H1 (cell line): ENCODE measurements around the gene SEMA5B. TPM values are rescaled to one million over a fixed set of nuclear protein-coding genes. Genes with fewer than 3 reads are reported as not detected.
A peak's percentile ranks its signal among the peaks of the same experiment; 100 is the strongest.

Experiments used
- CTCF ChIA-PET: fragments of 300-600 bp; sonication (Branson Sonifier 250); formaldehyde crosslinking; loops from one replicate; lab custom pipeline; 2021; ENCODE audit not compliant: partially characterized antibody; lab: Charles Lee
- POLR2A ChIA-PET: fragments of 300-600 bp; sonication (Branson Sonifier 250); formaldehyde crosslinking; loops from one replicate; lab custom pipeline; 2021; ENCODE audit warnings: inconsistent platforms; ENCODE audit not compliant: partially characterized antibody; lab: Charles Lee
- DNase-seq, 2 experiments: peaks; one replicate each; pipeline versions ENCODE4 v3.0.0 to v3.0.0-alpha.2; 2010 to 2022; ENCODE audit warnings: low spot score in 2 of 2, low read depth in 1 of 2, mixed read lengths in 1 of 2
- FAIRE-seq: peaks from 2 replicates; lab custom pipeline; 2011; peaks lifted over from hg19 to GRCh38; lab: Jason Lieb, UNC
- H2AFZ ChIP-seq: 2 replicates; pipeline ENCODE4 v1.8.1; 2012; ENCODE audit warnings: low read length, inconsistent platforms
- H2AK5ac ChIP-seq: 2 replicates; pipeline ENCODE4 v1.6.1; 2013; ENCODE audit warnings: low read depth, low read length
- H2BK120ac ChIP-seq: replicated peaks from 2 replicates; pipeline ENCODE3; 2013; ENCODE audit warnings: low read depth, low read length, inconsistent platforms
- H2BK12ac ChIP-seq: 2 replicates; pipeline ENCODE4 v1.6.1; 2013; ENCODE audit warnings: low read depth, low read length
- H2BK15ac ChIP-seq: 2 replicates; pipeline ENCODE4 v1.6.1; 2013; ENCODE audit warnings: low read length
- H2BK20ac ChIP-seq: 2 replicates; pipeline ENCODE4 v1.6.1; 2013; ENCODE audit warnings: low read length
- H2BK5ac ChIP-seq: 2 replicates; pipeline ENCODE4 v1.6.1; 2013; ENCODE audit warnings: low read depth, low read length
- H3K14ac ChIP-seq: 2 replicates; pipeline ENCODE4 v1.6.1; 2013; ENCODE audit warnings: inconsistent platforms; ENCODE audit not compliant: insufficient read length
- H3K18ac ChIP-seq: 2 replicates; pipeline ENCODE4 v1.6.1; 2013; ENCODE audit warnings: low read length; ENCODE audit errors: extremely low read depth
- H3K23ac ChIP-seq: 2 replicates; pipeline ENCODE4 v1.6.1; 2013; ENCODE audit warnings: inconsistent platforms; ENCODE audit not compliant: insufficient read length
- H3K23me2 ChIP-seq: 2 replicates; pipeline ENCODE4 v1.6.1; 2013; ENCODE audit warnings: low read depth, low read length
- H3K27ac ChIP-seq: 2 replicates; pipeline ENCODE4 v1.6.1; 2011; ENCODE audit warnings: low read depth, low read length, inconsistent platforms
- H3K27me3 ChIP-seq, 4 experiments: replicated peaks in 1 of 4; 1 replicate in 1 of 4; 2 replicates in 3 of 4; pipeline versions ENCODE4 v1.6.1 to v1.8.1; 2011 to 2013; ENCODE audit warnings: low read length in 3 of 4, mild to moderate bottlenecking in 3 of 4, inconsistent platforms in 2 of 4, mixed read lengths in 2 of 4, moderate library complexity in 1 of 4; ENCODE audit not compliant: control insufficient read depth in 3 of 4, insufficient read depth in 3 of 4; ENCODE audit errors: extremely low read depth in 1 of 4
- H3K36me3 ChIP-seq, 4 experiments: 2 replicates each; pipeline versions ENCODE4 v1.6.1 to v1.8.1; 2011 to 2013; ENCODE audit warnings: mild to moderate bottlenecking in 4 of 4, low read length in 3 of 4, moderate library complexity in 2 of 4, control low read depth in 1 of 4, inconsistent platforms in 1 of 4; ENCODE audit not compliant: insufficient read depth in 4 of 4, control insufficient read depth in 2 of 4
- H3K4ac ChIP-seq: replicated peaks from 2 replicates; pipeline ENCODE3; 2013; ENCODE audit warnings: low read length, low read depth, mixed read lengths, inconsistent platforms; ENCODE audit not compliant: insufficient read length
- H3K4me1 ChIP-seq, 4 experiments: replicated peaks in 1 of 4; 1 replicate in 1 of 4; 2 replicates in 3 of 4; pipeline versions ENCODE4 v1.6.1 to v1.8.1; 2011 to 2013; ENCODE audit warnings: low read length in 3 of 4, inconsistent platforms in 2 of 4, mixed read lengths in 1 of 4; ENCODE audit not compliant: insufficient read depth in 4 of 4, control insufficient read depth in 3 of 4
- H3K4me2 ChIP-seq, 2 experiments: 2 replicates each; pipeline versions ENCODE4 v1.6.1 to v1.8.1; 2011 to 2013; ENCODE audit warnings: low read depth in 2 of 2, low read length in 2 of 2, control low read depth in 1 of 2, inconsistent platforms in 1 of 2, mild to moderate bottlenecking in 1 of 2; ENCODE audit not compliant: insufficient read depth in 1 of 2
- H3K4me3 ChIP-seq, 4 experiments: fragments of 200-600, 300-600 bp in 1 of 4; sonication (generic), shearing (Covaris generic), sonication (Bioruptor Twin) in 1 of 4; 2 replicates each; pipeline versions ENCODE4 v1.5.1 to v1.8.1; 2011 to 2016; ENCODE audit warnings: low read length in 4 of 4, low read depth in 3 of 4, control low read depth in 2 of 4, inconsistent platforms in 2 of 4, mild to moderate bottlenecking in 2 of 4, mixed read lengths in 1 of 4, moderate library complexity in 1 of 4; ENCODE audit not compliant: insufficient read depth in 2 of 4; ENCODE audit errors: extremely low read depth in 1 of 4
- H3K56ac ChIP-seq: replicated peaks from 2 replicates; pipeline ENCODE3; 2013; ENCODE audit warnings: low read depth, mild to moderate bottlenecking, mixed read lengths, low read length, inconsistent platforms; ENCODE audit not compliant: insufficient read length
- H3K79me1 ChIP-seq: 2 replicates; pipeline ENCODE4 v1.6.1; 2013; ENCODE audit warnings: low read depth, low read length, control low read depth
- H3K79me2 ChIP-seq, 2 experiments: 2 replicates each; pipeline versions ENCODE4 v1.6.1 to v1.8.1; 2012 to 2013; ENCODE audit warnings: low read length in 2 of 2, mild to moderate bottlenecking in 2 of 2, inconsistent platforms in 1 of 2; ENCODE audit not compliant: insufficient read depth in 2 of 2, control insufficient read depth in 1 of 2
- H3K9ac ChIP-seq, 4 experiments: replicated peaks in 1 of 4; 1 replicate in 1 of 4; 2 replicates in 3 of 4; pipeline versions ENCODE4 v1.6.1 to v1.8.1; 2011 to 2013; ENCODE audit warnings: low read depth in 3 of 4, low read length in 3 of 4, control low read depth in 2 of 4, mild to moderate bottlenecking in 2 of 4, moderate library complexity in 2 of 4, inconsistent platforms in 1 of 4; ENCODE audit errors: extremely low read depth in 1 of 4
- H3K9me3 ChIP-seq, 2 experiments: 2 replicates each; pipeline versions ENCODE4 v1.6.1 to v1.8.1; 2012 to 2013; ENCODE audit warnings: mild to moderate bottlenecking in 2 of 2, moderate library complexity in 2 of 2, control low read depth in 1 of 2, inconsistent platforms in 1 of 2, low read depth in 1 of 2, low read length in 1 of 2, mixed read lengths in 1 of 2; ENCODE audit not compliant: insufficient read depth in 2 of 2
- H4K20me1 ChIP-seq, 2 experiments: replicated peaks in 1 of 2; 2 replicates each; pipeline versions ENCODE3 to v1.8.1; 2011 to 2013; ENCODE audit warnings: inconsistent platforms in 2 of 2, low read length in 2 of 2, mild to moderate bottlenecking in 1 of 2; ENCODE audit not compliant: insufficient read depth in 2 of 2, control insufficient read depth in 1 of 2
- H4K5ac ChIP-seq: 2 replicates; pipeline ENCODE4 v1.6.1; 2013; ENCODE audit warnings: low read length, low read depth, mixed read lengths, inconsistent platforms; ENCODE audit not compliant: insufficient read length
- H4K8ac ChIP-seq: 2 replicates; pipeline ENCODE4 v1.8.0; 2013; ENCODE audit warnings: mild to moderate bottlenecking, moderate library complexity, low read length, inconsistent platforms; ENCODE audit not compliant: insufficient read depth; ENCODE audit errors: extremely low read depth
- H4K91ac ChIP-seq: replicated peaks from 2 replicates; pipeline ENCODE3; 2013; ENCODE audit warnings: low read length, mixed read lengths, inconsistent platforms; ENCODE audit not compliant: insufficient read length
- CBX5 ChIP-seq: fragments of 300-800, 300-1000 bp; sonication (generic); IDR thresholded peaks from 2 replicates; pipeline ENCODE4 v1.7.1; 2016; ENCODE audit warnings: antibody characterized with exemption, low read length, low read depth
- EZH2 ChIP-seq: fragments of 200-600 bp; sonication (generic); IDR thresholded peaks from 2 replicates; pipeline ENCODE4 v1.7.1; 2012; ENCODE audit warnings: low read depth, mild to moderate bottlenecking, moderate library complexity, low read length, inconsistent platforms; ENCODE audit not compliant: severe bottlenecking
- NRF1 ChIP-seq: IDR thresholded peaks from 2 replicates; pipeline ENCODE4 v1.6.1; 2011; ENCODE audit warnings: mild to moderate bottlenecking, low read depth, low read length, improper control_type of control experiment
- RAD21 ChIP-seq, 2 experiments: IDR thresholded peaks in 1 of 2; conservative IDR thresholded peaks in 1 of 2; 2 replicates each; pipeline ENCODE4 v1.6.1; 2011; ENCODE audit warnings: low read depth in 2 of 2, low read length in 2 of 2, improper control_type of control experiment in 1 of 2, inconsistent platforms in 1 of 2, mild to moderate bottlenecking in 1 of 2, moderate library complexity in 1 of 2
- RFX5 ChIP-seq: IDR thresholded peaks from 2 replicates; pipeline ENCODE4 v1.6.1; 2011; ENCODE audit warnings: low read depth, low read length, improper control_type of control experiment, borderline replicate concordance
- TAF1 ChIP-seq: IDR thresholded peaks from 2 replicates; pipeline ENCODE4 v1.6.1; 2011; ENCODE audit warnings: mild to moderate bottlenecking, low read depth, low read length
- TBP ChIP-seq: IDR thresholded peaks from 2 replicates; pipeline ENCODE4 v1.6.1; 2011; ENCODE audit warnings: low read depth, low read length, improper control_type of control experiment
- WGBS, 2 experiments: shearing (Covaris generic) in 1 of 2; methylation state at CpG; one replicate each; pipeline versions ENCODE4 v1.1.6 to v1.1.7; 2013 to 2015; ENCODE audit warnings: low lambda C conversion rate in 2 of 2, mixed read lengths in 2 of 2, inconsistent platforms in 1 of 2, low coverage in 1 of 2, missing lambda C conversion rate in 1 of 2; ENCODE audit not compliant: insufficient replicate concordance in 2 of 2, insufficient coverage in 1 of 2, insufficient read length in 1 of 2; ENCODE audit errors: extremely low coverage in 1 of 2, missing lambda C conversion rate in 1 of 2; 5-methylcytosine and 5-hydroxymethylcytosine counted together
- polyA plus RNA-seq, 7 experiments: library from polyadenylated mRNA; depleted of rRNA in 3 of 7; stranded (reverse) in 5 of 7; unstranded in 2 of 7; fragments of >200 nt in 5 of 7; fragments of 200-250 nt in 2 of 7; gene quantifications; 1 replicate in 5 of 7; 2 replicates in 1 of 7; 4 replicates in 1 of 7; pipeline versions ENCODE4 v1.2.1 to v1.2.3, GENCODE V29; 2011 to 2013; ENCODE audit warnings: missing spikeins in 2 of 7, mixed read lengths in 2 of 7
- total RNA-seq: library from RNA; stranded (reverse); fragmentation: NEBNext Ultra II Directional; extraction: Animal tissue kit (Norgen Biotek cat#: 25700); gene quantifications from 2 replicates; pipeline ENCODE4 v1.2.1, GENCODE V29; 2021
- TF ChIP-seq, protein P1 (sequence below): IDR thresholded peaks from 2 replicates; pipeline ENCODE4 v1.6.1; 2012; ENCODE audit warnings: low read length, inconsistent platforms

Gene SEMA5B
- total and polyA plus RNA-seq, 2 of the 8 experiments (the other 6 are each of a cell fraction or from before 2014, with no cell fraction given) = 13.1 to 22.4 TPM

DNA sequence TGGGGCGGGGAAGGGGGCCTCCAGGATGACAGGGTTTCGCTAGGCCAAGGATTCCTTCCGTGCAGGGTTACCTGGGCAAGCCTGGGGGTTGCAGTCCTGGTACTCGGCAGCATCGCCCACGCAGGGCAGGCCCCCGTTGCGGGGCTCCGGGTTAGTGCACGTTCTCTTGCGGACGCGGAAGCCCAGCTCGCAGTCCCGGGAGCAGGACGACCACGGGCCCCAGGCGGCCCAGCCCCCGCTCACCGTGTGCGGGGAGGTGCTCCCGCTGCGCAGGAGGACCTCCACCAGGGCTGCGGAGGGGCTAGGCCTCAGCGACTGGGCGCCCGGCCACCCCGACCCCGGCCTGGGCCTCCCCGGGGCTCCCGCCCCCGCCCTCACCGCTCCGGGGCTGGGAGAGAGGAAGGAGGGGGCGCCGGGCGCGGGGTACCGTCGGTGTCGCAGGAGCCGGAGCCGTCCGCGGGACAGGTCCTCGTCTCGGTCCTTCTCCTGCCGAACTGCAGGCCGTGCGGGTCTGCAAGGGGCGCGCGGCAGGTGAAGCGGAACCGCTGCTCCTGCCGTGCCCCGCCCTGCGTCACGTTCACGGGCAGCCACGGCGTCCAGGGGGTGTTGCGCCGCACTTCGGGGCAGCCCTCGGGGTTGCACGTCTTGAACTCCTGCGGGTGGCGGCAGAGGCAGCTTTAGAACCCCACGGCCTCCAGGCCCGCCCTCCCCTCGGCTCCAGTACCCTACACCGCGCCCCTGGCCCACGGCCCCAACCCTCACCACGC lies 114.6 kb downstream of the SEMA5B start:
- Histone ChIP-seq H2BK12ac (no peak overlapping the region), H2AFZ (no peak overlapping the region), H3K79me2 (no peaks in the 10 kb centered on the region)

More for the DNA sequence above, 114.6 kb downstream of the SEMA5B start:
- no peak overlapping the region for H4K91ac ChIP-seq
- no peaks in the 10 kb centered on the region; a peak in 2 of 7 replicates for H3K27me3 ChIP-seq
- H3K27ac ChIP-seq = no peak overlapping the region
- H2BK20ac ChIP-seq = no peak overlapping the region
- no peak overlapping the region for H3K14ac ChIP-seq
- no peak overlapping the region for H3K9ac ChIP-seq
- H2BK5ac ChIP-seq = no peak overlapping the region
- H2BK15ac ChIP-seq = no peak overlapping the region
- H4K20me1 ChIP-seq = no peaks in the 10 kb centered on the region
- ChIA-PET CTCF (interaction anchor here (0.8 to 1.9 kb wide), 3 partner anchors 30 to 135 kb away, joined by 3 to 5 read pairs (median 3); no protein-coding TSS in a partner anchor), POLR2A (interaction anchor here (0.6 kb wide), 1 partner anchor 16 kb away, joined by 4 read pairs; no protein-coding TSS in a partner anchor)
- no peak overlapping the region; a peak in 1 of 4 replicates for H3K4me2 ChIP-seq
- peaks cover 0 to 9% (median 5%) of the 10 kb centered on the region in 4 experiments; a peak in 4 of 8 replicates for H3K36me3 ChIP-seq
- H4K5ac ChIP-seq = no peak overlapping the region
- TF ChIP-seq NRF1 (no peak), EZH2 (no peak), RAD21 (IDR thresholded peaks at IDR 0.05 in 1 of 2, conservative IDR thresholded peaks at IDR 0.05 in 1 of 2; ENCODE audit: low read depth in 2 of 2, low read length in 2 of 2) (peak in 1 of 2 experiments; percentile 21; a peak in 2 of 4 replicates), CBX5 (no peak), RFX5 (no peak), TBP (no peak), TAF1 (no peak)
- TF ChIP-seq, protein P1, sequence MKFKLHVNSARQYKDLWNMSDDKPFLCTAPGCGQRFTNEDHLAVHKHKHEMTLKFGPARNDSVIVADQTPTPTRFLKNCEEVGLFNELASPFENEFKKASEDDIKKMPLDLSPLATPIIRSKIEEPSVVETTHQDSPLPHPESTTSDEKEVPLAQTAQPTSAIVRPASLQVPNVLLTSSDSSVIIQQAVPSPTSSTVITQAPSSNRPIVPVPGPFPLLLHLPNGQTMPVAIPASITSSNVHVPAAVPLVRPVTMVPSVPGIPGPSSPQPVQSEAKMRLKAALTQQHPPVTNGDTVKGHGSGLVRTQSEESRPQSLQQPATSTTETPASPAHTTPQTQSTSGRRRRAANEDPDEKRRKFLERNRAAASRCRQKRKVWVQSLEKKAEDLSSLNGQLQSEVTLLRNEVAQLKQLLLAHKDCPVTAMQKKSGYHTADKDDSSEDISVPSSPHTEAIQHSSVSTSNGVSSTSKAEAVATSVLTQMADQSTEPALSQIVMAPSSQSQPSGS = no peak
- no peaks in the 10 kb centered on the region for H3K79me1 ChIP-seq
- no peak overlapping the region for H2AK5ac ChIP-seq
- FAIRE-seq (no peak), DNase-seq (no peak)
- no peaks in the 10 kb centered on the region for H3K23me2 ChIP-seq
- H3K4me3 ChIP-seq = no peak overlapping the region
- 90% methylated on average over 46 of the region's 76 CpGs; no CpG with 5 or more reads in 1 of the 2 experiments for WGBS, 2 experiments
- peak overlapping the region; percentile 32; the same call in 1 of the 2 replicates for H3K18ac ChIP-seq
- H3K9me3 ChIP-seq = no peaks in the 10 kb centered on the region
- H2BK120ac ChIP-seq = no peak overlapping the region
- H4K8ac ChIP-seq = no peak overlapping the region; the same call in 1 of the 2 replicates
- H3K4me1 ChIP-seq = no peaks in the 10 kb centered on the region
- no peak overlapping the region for H3K4ac ChIP-seq
- no peak overlapping the region for H3K56ac ChIP-seq
- no peak overlapping the region for H3K23ac ChIP-seq
